ENCODE data around the gene KANSL1. TPM values are rescaled to one million over a fixed set of nuclear protein-coding genes. Genes with fewer than 3 reads are reported as not detected.
"Not testable (repeated sequence)": the region's sequence is repeated elsewhere in the genome, so short reads cannot be mapped to it uniquely, and the experiment has no call there.

The KANSL1 gene
- total RNA-seq, 2 donors from 2014 or later: 137 to 144 TPM

- 89 to 100% methylated on average over 2 to 4 of the region's 4 CpGs for WGBS, 2 experiments (ENCODE audit: insufficient coverage in 1 of 2, insufficient read length in 1 of 2)
- Mint-ChIP-seq H3K4me1 (peaks cover 42% of the 10 kb centered on the region), H3K27ac (no peak overlapping the region), H3K36me3 (ENCODE audit: low read depth) (peaks cover 7% of the 10 kb centered on the region), H3K4me3 (no peak overlapping the region), H3K27me3 (ENCODE audit: insufficient read depth) (no peaks in the 10 kb centered on the region), H3K9me3 (no peaks in the 10 kb centered on the region)
- Histone ChIP-seq H3K4me1 (ENCODE audit: control insufficient read depth, insufficient read depth, low read length) (peaks cover 6% of the 10 kb centered on the region), H3K36me3 (ENCODE audit: control insufficient read depth, insufficient read depth, low read length) (peaks cover 5% of the 10 kb centered on the region), H3K27ac (ENCODE audit: low read depth, low read length) (no peak overlapping the region), H3K27me3 (ENCODE audit: control insufficient read depth, insufficient read depth, low read length, poor library complexity, severe bottlenecking) (no peaks in the 10 kb centered on the region), H3K9ac (ENCODE audit: extremely low read depth, low read length, poor library complexity, severe bottlenecking) (no peak overlapping the region), H3K4me3 (ENCODE audit: low read length) (no peak overlapping the region), H3K9me3 (ENCODE audit: control insufficient read depth, low read length) (no peaks in the 10 kb centered on the region)
- TF ChIP-seq CTCF (conservative IDR thresholded peaks at IDR 0.05): no peak
- no peak for DNase-seq
These were observed 84.6 kb downstream of the KANSL1 start for GRCh38 chr17:46108550-46109110.

GRCh38 chr17:46108120-46108519 lies 85.1 kb downstream of the KANSL1 start:
- DNase-seq: no peak
- H3K27ac ChIP-seq (ENCODE audit: low read depth, low read length): peak overlapping the region; percentile 36
- WGBS, 2 experiments (ENCODE audit: insufficient coverage in 1 of 2, insufficient read length in 1 of 2): 60 to 64% methylated on average over 1 to 2 of the region's 2 CpGs
- no peaks in the 10 kb centered on the region for H3K27me3 ChIP-seq (ENCODE audit: control insufficient read depth, insufficient read depth, low read length, poor library complexity, severe bottlenecking)
- H3K36me3 ChIP-seq (ENCODE audit: control insufficient read depth, insufficient read depth, low read length): peaks cover 5% of the 10 kb centered on the region
- no peak overlapping the region for H3K4me3 ChIP-seq (ENCODE audit: low read length)
- no peaks in the 10 kb centered on the region for H3K27me3 Mint-ChIP-seq (ENCODE audit: insufficient read depth)
- H3K36me3 Mint-ChIP-seq (ENCODE audit: low read depth): peaks cover 7% of the 10 kb centered on the region
- peaks cover 46% of the 10 kb centered on the region for H3K4me1 Mint-ChIP-seq
- no peaks in the 10 kb centered on the region for H3K9me3 Mint-ChIP-seq
- peaks cover 6% of the 10 kb centered on the region for H3K4me1 ChIP-seq (ENCODE audit: control insufficient read depth, insufficient read depth, low read length)
- no peak for TF ChIP-seq CTCF (conservative IDR thresholded peaks at IDR 0.05)
- no peak overlapping the region for H3K9ac ChIP-seq (ENCODE audit: extremely low read depth, low read length, poor library complexity, severe bottlenecking)
- H3K4me3 Mint-ChIP-seq: no peak overlapping the region
- H3K27ac Mint-ChIP-seq: peak overlapping the region; percentile 23
- H3K9me3 ChIP-seq (ENCODE audit: control insufficient read depth, low read length): no peaks in the 10 kb centered on the region

GRCh38 chr17:46106966-46107644 lies 86.1 kb downstream of the KANSL1 start:
- H3K36me3 ChIP-seq (ENCODE audit: control insufficient read depth, insufficient read depth, low read length): peaks cover 5% of the 10 kb centered on the region
- no peaks in the 10 kb centered on the region for H3K9me3 Mint-ChIP-seq
- no peak for DNase-seq
- H3K27me3 ChIP-seq (ENCODE audit: control insufficient read depth, insufficient read depth, low read length, poor library complexity, severe bottlenecking): no peaks in the 10 kb centered on the region
- H3K27me3 Mint-ChIP-seq (ENCODE audit: insufficient read depth): no peaks in the 10 kb centered on the region
- no peak overlapping the region for H3K27ac ChIP-seq (ENCODE audit: low read depth, low read length)
- H3K27ac Mint-ChIP-seq: peak overlapping the region; percentile 50
- 59 to 68% methylated on average over 4 of the region's 4 CpGs for WGBS, 2 experiments (ENCODE audit: insufficient coverage in 1 of 2, insufficient read length in 1 of 2)
- no peak overlapping the region for H3K9ac ChIP-seq (ENCODE audit: extremely low read depth, low read length, poor library complexity, severe bottlenecking)
- H3K4me1 Mint-ChIP-seq: peaks cover 51% of the 10 kb centered on the region
- peaks cover 4% of the 10 kb centered on the region for H3K36me3 Mint-ChIP-seq (ENCODE audit: low read depth)
- no peaks in the 10 kb centered on the region for H3K9me3 ChIP-seq (ENCODE audit: control insufficient read depth, low read length)
- no peak overlapping the region for H3K4me3 Mint-ChIP-seq
- peaks cover 6% of the 10 kb centered on the region for H3K4me1 ChIP-seq (ENCODE audit: control insufficient read depth, insufficient read depth, low read length)
- no peak for TF ChIP-seq CTCF (conservative IDR thresholded peaks at IDR 0.05)
- no peak overlapping the region for H3K4me3 ChIP-seq (ENCODE audit: low read length)

GRCh38 chr17:46102806-46103205 lies 90.4 kb downstream of the KANSL1 start:
- not testable (repeated sequence) for DNase-seq; H3K27me3 Mint-ChIP-seq (ENCODE audit: insufficient read depth); H3K9me3 ChIP-seq (ENCODE audit: control insufficient read depth, low read length); H3K27ac ChIP-seq (ENCODE audit: low read depth, low read length); H3K36me3 Mint-ChIP-seq (ENCODE audit: low read depth); H3K4me3 Mint-ChIP-seq; H3K9ac ChIP-seq (ENCODE audit: extremely low read depth, low read length, poor library complexity, severe bottlenecking); H3K9me3 Mint-ChIP-seq; H3K4me1 ChIP-seq (ENCODE audit: control insufficient read depth, insufficient read depth, low read length); H3K36me3 ChIP-seq (ENCODE audit: control insufficient read depth, insufficient read depth, low read length); H3K4me3 ChIP-seq (ENCODE audit: low read length); H3K27me3 ChIP-seq (ENCODE audit: control insufficient read depth, insufficient read depth, low read length, poor library complexity, severe bottlenecking)
- Mint-ChIP-seq H3K4me1 (peaks cover 47% of the 10 kb centered on the region), H3K27ac (peak overlapping the region; percentile 22)
- 79% methylated on average over 2 of the region's 3 CpGs; no CpG with 5 or more reads in 1 of the 2 experiments for WGBS, 2 experiments (ENCODE audit: insufficient coverage in 1 of 2, insufficient read length in 1 of 2)
